Kidney (tissue), 14 donors: Measurements from ENCODE around the gene ERC2. TPM values are rescaled to one million over a fixed set of nuclear protein-coding genes. Genes with fewer than 3 reads are reported as not detected.

Source experiments
- DNase-seq, 5 donors: peaks; one replicate each; pipeline ENCODE4 v3.0.0-alpha.2; 2013 to 2020
- FAIRE-seq: peaks from 2 replicates; lab custom pipeline; 2012; peaks lifted over from hg19 to GRCh38; lab: Jason Lieb, UNC
- H3K27ac ChIP-seq, 2 donors: one replicate each; pipeline ENCODE4 v1.7.0; 2013; ENCODE audit warnings: low read depth in 2 of 2, low read length in 2 of 2, inconsistent platforms in 1 of 2
- H3K27me3 ChIP-seq: one replicate; pipeline ENCODE4 v1.7.1; 2013; ENCODE audit warnings: low read length, inconsistent platforms; ENCODE audit not compliant: control insufficient read depth, insufficient read depth
- H3K36me3 ChIP-seq, 3 donors: one replicate each; pipeline versions ENCODE4 v1.7.0 to v1.7.1; 2013; ENCODE audit warnings: low read length in 3 of 3, control low read depth in 1 of 3, inconsistent platforms in 1 of 3; ENCODE audit not compliant: insufficient read depth in 3 of 3, control insufficient read depth in 2 of 3
- H3K4me1 ChIP-seq, 3 donors: one replicate each; pipeline versions ENCODE4 v1.7.0 to v1.7.1; 2013; ENCODE audit warnings: low read length in 3 of 3, inconsistent platforms in 1 of 3, low read depth in 1 of 3; ENCODE audit not compliant: control insufficient read depth in 2 of 3, insufficient read depth in 2 of 3
- H3K4me3 ChIP-seq, 3 donors: one replicate each; pipeline versions ENCODE4 v1.7.0 to v1.8.1; 2013; ENCODE audit warnings: low read length in 3 of 3, control low read depth in 1 of 3, inconsistent platforms in 1 of 3
- H3K9ac ChIP-seq, 3 donors: one replicate each; pipeline versions ENCODE4 v1.7.0 to v1.7.1; 2013; ENCODE audit warnings: low read length in 3 of 3, control low read depth in 1 of 3, inconsistent platforms in 1 of 3
- H3K9me3 ChIP-seq, 3 donors: one replicate each; pipeline versions ENCODE4 v1.7.0 to v1.7.1; 2013; ENCODE audit warnings: low read length in 3 of 3, control low read depth in 1 of 3, inconsistent platforms in 1 of 3; ENCODE audit not compliant: control insufficient read depth in 2 of 3, insufficient read depth in 1 of 3
- CTCF ChIP-seq: IDR thresholded peaks from 3 replicates; pipeline ENCODE4 v1.5.1; 2012; ENCODE audit warnings: mild to moderate bottlenecking, moderate library complexity, borderline replicate concordance; ENCODE audit not compliant: insufficient read depth; ENCODE audit errors: extremely low read depth
- intact Hi-C: fragments of 100-400 bp; cut with DNase I; formaldehyde crosslinking; loops from one replicate; pipeline ENCODE4 v1.11.1; 2022
- polyA plus RNA-seq: library from polyadenylated mRNA; stranded (reverse); fragments of 350-450 nt; fragmentation: Illumina TruSeq; extraction: RNeasy Lipid Tissue Mini Kit (QIAGEN cat#74804); gene quantifications from one replicate; pipeline ENCODE4 v1.2.3, GENCODE V29; 2014; ENCODE audit warnings: low read depth, low replicate concordance; ENCODE audit not compliant: insufficient read depth
- total RNA-seq: library from RNA; stranded (reverse); fragmentation: NEBNext Ultra II Directional; extraction: Animal tissue kit (Norgen Biotek cat#: 25700); gene quantifications from one replicate; pipeline ENCODE4 v1.2.1, GENCODE V29; 2021
- donor health status: control.
- donor health status: control.
- donor health status: control.
- donor health status: control.
- donor health status: control.
- donor health status: DM: yes; HTN: yes; CAD: no.
- donor health status: Normal renal cell carcinoma (clear cell type).

The ERC2 gene
- total and polyA plus RNA-seq, 2 donors from 2014 or later, result 0.92 to 3.8 TPM

GRCh38 chr3:56361731-56362130, 106.5 kb downstream of the ERC2 start:
- Histone ChIP-seq H3K9ac (no peak overlapping the region), H3K27ac (no peak overlapping the region), H3K27me3 (no peaks in the 10 kb centered on the region), H3K36me3 (no peaks in the 10 kb centered on the region), H3K4me3 (no peak overlapping the region), H3K9me3 (no peaks in the 10 kb centered on the region), H3K4me1 (no peaks in the 10 kb centered on the region)
- no peak for TF ChIP-seq CTCF
- intact Hi-C loops, result no loop called here
- DNase-seq (no peak), FAIRE-seq (no peak)

- Histone ChIP-seq H3K27ac (no peak overlapping the region), H3K27me3 (no peaks in the 10 kb centered on the region), H3K36me3 (no peaks in the 10 kb centered on the region), H3K4me3 (no peak overlapping the region), H3K9me3 (no peaks in the 10 kb centered on the region), H3K4me1 (no peaks in the 10 kb centered on the region), H3K9ac (no peak overlapping the region)
- intact Hi-C loops, result no loop called here
- peak in 4 of 5 donors; percentile 44 to 66 (median 62) for DNase-seq
- no peak for TF ChIP-seq CTCF
- no peak for FAIRE-seq
These were observed 111.0 kb downstream of the ERC2 start for GRCh38 chr3:56357266-56357665.

GRCh38 chr3:56356808-56357207, 111.5 kb downstream of the ERC2 start:
- Histone ChIP-seq H3K4me3 (no peak overlapping the region), H3K4me1 (no peaks in the 10 kb centered on the region), H3K36me3 (no peaks in the 10 kb centered on the region), H3K9ac (no peak overlapping the region), H3K27ac (no peak overlapping the region), H3K27me3 (no peaks in the 10 kb centered on the region), H3K9me3 (no peaks in the 10 kb centered on the region)
- intact Hi-C loops, result no loop called here
- DNase-seq, result no peak
- no peak for TF ChIP-seq CTCF
- no peak for FAIRE-seq

- DNase-seq, result no peak
- intact Hi-C loops, result no loop called here
- TF ChIP-seq CTCF, result no peak
- FAIRE-seq, result no peak
- Histone ChIP-seq H3K9ac (no peak overlapping the region), H3K27me3 (no peaks in the 10 kb centered on the region), H3K4me3 (no peak overlapping the region), H3K9me3 (no peaks in the 10 kb centered on the region), H3K4me1 (no peaks in the 10 kb centered on the region), H3K27ac (no peak overlapping the region), H3K36me3 (no peaks in the 10 kb centered on the region)
These were observed 112.6 kb downstream of the ERC2 start for GRCh38 chr3:56355570-56356185.
